Astrocyte (in vitro differentiated cells and primary cell): ENCODE results near the gene SRSF7. TPM values are rescaled to one million over a fixed set of nuclear protein-coding genes. Genes with fewer than 3 reads are reported as not detected.

ENCODE experiments used
- DNase-seq: peaks from one replicate; pipeline ENCODE4 v3.0.0-alpha.2; 2010; ENCODE audit warnings: low read depth
- FAIRE-seq: peaks from 2 replicates; lab custom pipeline; 2011; peaks lifted over from hg19 to GRCh38; lab: Jason Lieb, UNC
- H2AFZ ChIP-seq: 2 replicates; pipeline ENCODE4 v1.6.0; 2012; ENCODE audit warnings: low read depth, low read length, inconsistent platforms
- H3K27ac ChIP-seq: 2 replicates; pipeline ENCODE4 v1.5.1; 2011; ENCODE audit warnings: low read depth, low read length, inconsistent platforms
- H3K27me3 ChIP-seq: 2 replicates; pipeline ENCODE4 v1.6.0; 2011; ENCODE audit warnings: low read length, inconsistent platforms; ENCODE audit not compliant: insufficient read depth
- H3K36me3 ChIP-seq: 2 replicates; pipeline ENCODE4 v1.5.1; 2011; ENCODE audit warnings: low read length, inconsistent platforms; ENCODE audit not compliant: insufficient read depth
- H3K4me1 ChIP-seq: 2 replicates; pipeline ENCODE4 v1.5.1; 2011; ENCODE audit warnings: low read length, inconsistent platforms; ENCODE audit not compliant: insufficient read depth
- H3K4me2 ChIP-seq: 2 replicates; pipeline ENCODE4 v1.6.0; 2012; ENCODE audit warnings: low read length, inconsistent platforms
- H3K4me3 ChIP-seq: 2 replicates; pipeline ENCODE4 v1.5.1; 2011; ENCODE audit warnings: low read depth, mild to moderate bottlenecking, low read length, inconsistent platforms; ENCODE audit not compliant: insufficient read depth
- H3K79me2 ChIP-seq: 2 replicates; pipeline ENCODE4 v1.6.0; 2012; ENCODE audit warnings: mild to moderate bottlenecking, low read length, inconsistent platforms; ENCODE audit not compliant: insufficient read depth
- H3K9ac ChIP-seq: 2 replicates; pipeline ENCODE4 v1.6.0; 2012; ENCODE audit warnings: mild to moderate bottlenecking, low read length, inconsistent platforms
- H3K9me3 ChIP-seq: 2 replicates; pipeline ENCODE4 v1.5.1; 2012; ENCODE audit warnings: low read depth, mild to moderate bottlenecking, low read length, inconsistent platforms; ENCODE audit not compliant: insufficient read depth
- H4K20me1 ChIP-seq: 2 replicates; pipeline ENCODE4 v1.6.0; 2012; ENCODE audit warnings: low read length, inconsistent platforms; ENCODE audit not compliant: insufficient read depth
- H3K27ac Mint-ChIP-seq: one replicate; pipeline ENCODE4 v1.8.0; 2021; ENCODE audit warnings: mild to moderate bottlenecking, mixed read lengths; ENCODE audit not compliant: unreplicated experiment
- H3K27me3 Mint-ChIP-seq: one replicate; pipeline ENCODE4 v1.8.0; 2021; ENCODE audit warnings: low read depth, mixed read lengths; ENCODE audit not compliant: unreplicated experiment
- H3K36me3 Mint-ChIP-seq: one replicate; pipeline ENCODE4 v1.8.0; 2021; ENCODE audit warnings: low read depth, mixed read lengths; ENCODE audit not compliant: unreplicated experiment
- H3K4me1 Mint-ChIP-seq: one replicate; pipeline ENCODE4 v1.8.0; 2021; ENCODE audit warnings: low read depth, mixed read lengths; ENCODE audit not compliant: unreplicated experiment
- H3K4me3 Mint-ChIP-seq: one replicate; pipeline ENCODE4 v1.8.0; 2021; ENCODE audit warnings: mild to moderate bottlenecking, moderate library complexity, mixed read lengths; ENCODE audit not compliant: unreplicated experiment
- H3K9me3 Mint-ChIP-seq: one replicate; pipeline ENCODE4 v1.8.0; 2021; ENCODE audit warnings: mild to moderate bottlenecking, mixed read lengths; ENCODE audit not compliant: unreplicated experiment
- EZH2 ChIP-seq: IDR thresholded peaks from 2 replicates; pipeline ENCODE4 v1.6.1; 2012; ENCODE audit warnings: mild to moderate bottlenecking, low read length, inconsistent platforms; ENCODE audit not compliant: insufficient read depth
- total RNA-seq: library from RNA; stranded (reverse); gene quantifications from 2 replicates; pipeline ENCODE4 v1.2.1, GENCODE V29; 2021
- TF ChIP-seq, protein P1 (sequence below): IDR thresholded peaks from 2 replicates; pipeline ENCODE4 v1.5.1; 2011; ENCODE audit warnings: low read depth, mild to moderate bottlenecking, inconsistent platforms, low read length, moderate library complexity; ENCODE audit not compliant: insufficient read depth

Gene SRSF7
- total RNA-seq, 1 donor from 2014 or later, result 120 TPM

DNA sequence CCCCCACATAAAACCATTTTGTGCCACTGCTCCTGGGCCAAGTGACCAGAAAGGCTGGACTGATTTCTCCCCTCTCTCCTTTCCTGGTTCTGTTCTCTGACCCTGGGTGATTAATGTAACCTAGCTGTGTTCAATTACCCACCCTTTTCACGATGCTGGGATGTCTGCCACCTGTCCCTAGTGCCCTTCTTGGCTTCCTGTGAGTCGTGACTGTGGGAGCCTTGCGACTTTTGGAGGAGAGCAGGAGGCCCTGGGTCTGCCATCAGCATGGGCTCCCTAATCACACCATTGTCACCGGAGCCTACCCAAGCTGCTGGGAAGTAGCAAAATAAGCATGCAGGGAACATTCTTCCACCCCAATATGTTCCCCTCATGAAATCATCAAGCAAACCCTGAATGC is 38.3 kb downstream of the SRSF7 start:
- DNase-seq, result no peak
- no peaks in the 10 kb centered on the region for H3K79me2 ChIP-seq
- Mint-ChIP-seq H3K9me3 (no peaks in the 10 kb centered on the region), H3K4me3 (no peak overlapping the region), H3K27me3 (no peaks in the 10 kb centered on the region), H3K4me1 (no peaks in the 10 kb centered on the region), H3K36me3 (peaks cover 6% of the 10 kb centered on the region), H3K27ac (no peak overlapping the region)
- H3K36me3 ChIP-seq, result no peaks in the 10 kb centered on the region
- no peak overlapping the region for H3K4me2 ChIP-seq
- no peaks in the 10 kb centered on the region for H3K27me3 ChIP-seq
- H3K4me1 ChIP-seq, result no peaks in the 10 kb centered on the region
- no peak overlapping the region for H3K9ac ChIP-seq
- no peak overlapping the region for H3K4me3 ChIP-seq
- H3K27ac ChIP-seq, result no peak overlapping the region
- no peak overlapping the region for H2AFZ ChIP-seq
- TF ChIP-seq, protein P1, sequence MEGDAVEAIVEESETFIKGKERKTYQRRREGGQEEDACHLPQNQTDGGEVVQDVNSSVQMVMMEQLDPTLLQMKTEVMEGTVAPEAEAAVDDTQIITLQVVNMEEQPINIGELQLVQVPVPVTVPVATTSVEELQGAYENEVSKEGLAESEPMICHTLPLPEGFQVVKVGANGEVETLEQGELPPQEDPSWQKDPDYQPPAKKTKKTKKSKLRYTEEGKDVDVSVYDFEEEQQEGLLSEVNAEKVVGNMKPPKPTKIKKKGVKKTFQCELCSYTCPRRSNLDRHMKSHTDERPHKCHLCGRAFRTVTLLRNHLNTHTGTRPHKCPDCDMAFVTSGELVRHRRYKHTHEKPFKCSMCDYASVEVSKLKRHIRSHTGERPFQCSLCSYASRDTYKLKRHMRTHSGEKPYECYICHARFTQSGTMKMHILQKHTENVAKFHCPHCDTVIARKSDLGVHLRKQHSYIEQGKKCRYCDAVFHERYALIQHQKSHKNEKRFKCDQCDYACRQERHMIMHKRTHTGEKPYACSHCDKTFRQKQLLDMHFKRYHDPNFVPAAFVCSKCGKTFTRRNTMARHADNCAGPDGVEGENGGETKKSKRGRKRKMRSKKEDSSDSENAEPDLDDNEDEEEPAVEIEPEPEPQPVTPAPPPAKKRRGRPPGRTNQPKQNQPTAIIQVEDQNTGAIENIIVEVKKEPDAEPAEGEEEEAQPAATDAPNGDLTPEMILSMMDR, result no peak
- no peak for TF ChIP-seq EZH2
- no peaks in the 10 kb centered on the region for H4K20me1 ChIP-seq
- no peak for FAIRE-seq
- H3K9me3 ChIP-seq, result peaks cover 2% of the 10 kb centered on the region

DNA sequence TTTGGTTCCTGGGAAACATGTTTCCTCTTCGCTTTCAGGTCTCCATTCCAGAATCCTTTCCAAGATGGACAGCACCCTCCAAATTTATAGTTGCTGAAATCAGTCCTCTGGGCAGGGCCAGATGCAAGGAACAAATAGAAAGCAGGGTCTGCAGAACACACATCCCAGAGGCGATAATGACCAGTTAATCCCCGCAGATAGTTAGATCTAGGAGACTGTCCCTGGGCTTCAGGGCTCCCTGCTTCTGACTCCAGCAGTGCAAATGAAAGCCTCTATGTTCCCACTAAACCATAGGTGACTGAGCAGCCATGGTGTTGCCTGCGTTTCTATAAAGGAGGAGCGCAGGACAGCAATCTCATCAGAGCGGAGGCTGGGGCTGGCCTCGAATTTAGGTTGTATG is 38.7 kb downstream of the SRSF7 start:
- no peaks in the 10 kb centered on the region for H3K4me1 Mint-ChIP-seq
- no peak overlapping the region for H3K9ac ChIP-seq
- H3K4me3 ChIP-seq, result no peak overlapping the region
- H3K27ac Mint-ChIP-seq, result no peak overlapping the region
- H3K9me3 Mint-ChIP-seq, result no peaks in the 10 kb centered on the region
- H3K4me3 Mint-ChIP-seq, result no peak overlapping the region
- no peaks in the 10 kb centered on the region for H3K79me2 ChIP-seq
- no peaks in the 10 kb centered on the region for H3K27me3 ChIP-seq
- no peaks in the 10 kb centered on the region for H4K20me1 ChIP-seq
- DNase-seq (no peak), FAIRE-seq (no peak)
- no peak overlapping the region for H3K4me2 ChIP-seq
- no peaks in the 10 kb centered on the region for H3K27me3 Mint-ChIP-seq
- H2AFZ ChIP-seq, result no peak overlapping the region
- H3K4me1 ChIP-seq, result no peaks in the 10 kb centered on the region
- peaks cover 2% of the 10 kb centered on the region for H3K9me3 ChIP-seq
- no peak overlapping the region for H3K27ac ChIP-seq
- peaks cover 6% of the 10 kb centered on the region for H3K36me3 Mint-ChIP-seq
- H3K36me3 ChIP-seq, result no peaks in the 10 kb centered on the region
- TF ChIP-seq EZH2, result no peak
- TF ChIP-seq, protein P1, result no peak

DNA sequence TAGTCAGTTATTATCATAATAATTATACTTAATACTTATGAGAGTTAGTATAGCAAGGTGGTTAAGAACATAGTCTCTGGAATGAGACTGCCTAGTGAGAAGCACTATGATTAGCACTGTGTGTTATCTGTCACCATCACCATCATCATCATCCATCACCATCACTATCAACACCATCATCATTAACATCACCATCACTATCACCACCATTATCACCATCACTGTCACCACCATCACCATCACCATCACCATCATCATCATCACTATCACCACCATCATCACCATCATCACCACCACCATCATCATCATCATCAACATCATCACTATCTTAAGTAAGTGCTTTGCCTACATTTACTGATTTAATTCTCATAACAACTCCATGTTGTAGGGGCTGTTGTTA is 39.6 kb downstream of the SRSF7 start:
- H3K27me3 ChIP-seq, result no peaks in the 10 kb centered on the region
- FAIRE-seq (no peak), DNase-seq (no peak)
- peaks cover 2% of the 10 kb centered on the region for H3K9me3 ChIP-seq
- TF ChIP-seq EZH2, result no peak
- TF ChIP-seq, protein P1, result no peak
- H2AFZ ChIP-seq, result no peak overlapping the region
- H3K36me3 ChIP-seq, result no peaks in the 10 kb centered on the region
- H3K27me3 Mint-ChIP-seq, result no peaks in the 10 kb centered on the region
- H3K4me1 ChIP-seq, result no peaks in the 10 kb centered on the region
- H3K4me1 Mint-ChIP-seq, result no peaks in the 10 kb centered on the region
- H3K9ac ChIP-seq, result no peak overlapping the region
- H4K20me1 ChIP-seq, result no peaks in the 10 kb centered on the region
- no peaks in the 10 kb centered on the region for H3K9me3 Mint-ChIP-seq
- no peak overlapping the region for H3K27ac ChIP-seq
- H3K79me2 ChIP-seq, result no peaks in the 10 kb centered on the region
- H3K4me3 Mint-ChIP-seq, result no peak overlapping the region
- H3K27ac Mint-ChIP-seq, result no peak overlapping the region
- H3K4me3 ChIP-seq, result no peak overlapping the region
- H3K36me3 Mint-ChIP-seq, result peaks cover 6% of the 10 kb centered on the region
- H3K4me2 ChIP-seq, result no peak overlapping the region
